Stimulated activated CD4-positive, alpha-beta T cell treated with anti-CD3 and anti-CD28 coated beads, Interleukin-12 subunit alpha, Interleukin-12 subunit beta, amount 100 ng/mL, for 4 hours (primary cell): ENCODE measurements around the gene SYTL3.

Source experiments
- DNase-seq: peaks from one replicate; pipeline ENCODE4 v3.0.0-alpha.2; 2020

The SYTL3 gene

GRCh38 chr6:158804207-158804606 is 154.4 kb downstream of the SYTL3 start:
- no peak for DNase-seq

DNA sequence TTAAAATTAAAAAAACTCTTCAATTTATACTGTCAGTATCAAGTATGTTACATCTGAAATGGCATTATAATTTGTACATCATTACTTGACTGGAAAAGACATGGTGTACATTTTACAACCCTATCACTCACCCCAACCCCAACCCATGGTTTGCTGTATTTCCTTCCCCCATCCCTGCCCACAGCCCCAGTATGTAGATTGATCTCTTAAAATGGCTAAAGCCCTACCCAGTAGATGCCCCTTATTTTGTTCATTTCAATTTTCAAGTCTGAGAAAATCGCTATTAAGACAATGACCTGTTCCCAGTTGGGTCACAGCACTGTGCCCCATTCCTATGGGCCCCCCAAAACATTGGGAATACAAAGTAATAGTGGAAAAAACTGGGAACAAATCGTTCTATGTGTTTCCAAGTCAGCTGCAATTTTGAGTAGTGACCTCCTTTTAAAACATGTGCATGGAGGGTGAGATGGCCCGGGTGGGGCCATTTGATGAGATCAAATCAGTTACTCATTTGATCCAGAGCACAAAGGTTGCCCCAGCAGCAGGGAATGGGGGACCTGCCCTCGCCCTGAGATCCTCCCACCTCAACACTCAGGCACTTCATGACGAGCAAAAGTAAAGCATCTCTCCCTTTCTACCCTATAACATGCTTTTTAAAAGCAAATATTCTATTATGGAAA is 156.0 kb downstream of the SYTL3 start:
- DNase-seq = no peak

DNA sequence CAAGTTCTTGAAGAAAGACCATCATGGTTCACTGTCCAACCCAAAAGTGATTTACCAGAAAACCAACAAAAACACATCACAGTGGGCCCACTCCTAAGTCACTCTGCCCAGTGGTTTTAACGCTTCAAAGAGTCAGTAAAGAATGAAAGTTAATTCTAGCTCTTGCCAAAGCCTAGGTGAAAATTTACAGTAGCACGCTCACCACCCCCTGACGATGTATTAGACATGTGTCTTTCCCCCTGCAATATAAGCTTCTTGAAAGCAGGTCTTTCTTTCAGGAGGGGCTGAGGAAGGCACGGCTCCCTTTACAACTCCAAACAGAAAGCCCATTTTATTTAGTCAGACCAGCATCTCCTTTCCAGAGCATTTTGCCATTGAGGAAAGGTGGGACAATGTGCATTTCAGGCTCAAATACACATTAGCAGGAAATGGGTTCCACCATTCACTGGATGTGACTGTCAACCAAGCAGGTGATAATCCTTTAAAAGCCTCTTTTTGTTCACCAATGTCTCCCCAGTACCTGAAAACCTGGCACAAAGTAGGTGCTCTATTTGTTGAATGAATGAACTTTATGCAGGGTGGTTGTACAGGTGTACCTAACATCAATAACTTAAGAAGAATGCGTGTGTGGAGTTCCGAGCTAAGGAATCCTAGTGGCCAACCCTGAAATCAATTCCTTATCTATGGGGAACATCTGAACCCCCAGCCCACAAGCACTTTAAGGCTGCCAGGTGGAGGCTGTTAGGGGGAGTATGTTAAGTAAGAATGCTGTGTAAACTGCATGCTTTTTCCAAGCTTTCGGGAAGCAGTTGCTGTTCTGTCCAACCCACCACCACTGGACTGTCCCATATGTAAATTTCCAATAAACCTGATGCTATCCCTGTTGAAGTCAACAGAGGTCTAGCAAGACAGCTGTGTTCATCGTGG is 157.9 kb downstream of the SYTL3 start:
- DNase-seq = no peak

DNA sequence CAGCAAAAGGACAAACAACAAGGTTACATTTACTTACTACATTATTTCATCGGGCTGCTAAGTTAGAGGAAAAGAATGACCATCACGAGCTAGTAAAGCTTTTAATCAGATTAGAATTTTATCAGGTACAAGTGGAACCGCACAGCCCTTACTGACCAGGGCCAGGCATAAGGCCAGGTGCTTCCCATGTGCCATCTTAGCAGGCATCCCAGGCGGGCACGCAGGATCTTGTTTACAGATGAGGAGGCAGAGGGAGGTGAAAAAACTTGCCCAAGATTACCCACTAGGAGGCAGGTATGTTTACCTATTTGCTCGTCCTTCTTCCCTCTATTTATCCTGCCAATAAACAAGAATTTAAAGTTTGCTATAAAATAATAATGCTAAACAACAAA is 158.6 kb downstream of the SYTL3 start:
- no peak for DNase-seq

DNA sequence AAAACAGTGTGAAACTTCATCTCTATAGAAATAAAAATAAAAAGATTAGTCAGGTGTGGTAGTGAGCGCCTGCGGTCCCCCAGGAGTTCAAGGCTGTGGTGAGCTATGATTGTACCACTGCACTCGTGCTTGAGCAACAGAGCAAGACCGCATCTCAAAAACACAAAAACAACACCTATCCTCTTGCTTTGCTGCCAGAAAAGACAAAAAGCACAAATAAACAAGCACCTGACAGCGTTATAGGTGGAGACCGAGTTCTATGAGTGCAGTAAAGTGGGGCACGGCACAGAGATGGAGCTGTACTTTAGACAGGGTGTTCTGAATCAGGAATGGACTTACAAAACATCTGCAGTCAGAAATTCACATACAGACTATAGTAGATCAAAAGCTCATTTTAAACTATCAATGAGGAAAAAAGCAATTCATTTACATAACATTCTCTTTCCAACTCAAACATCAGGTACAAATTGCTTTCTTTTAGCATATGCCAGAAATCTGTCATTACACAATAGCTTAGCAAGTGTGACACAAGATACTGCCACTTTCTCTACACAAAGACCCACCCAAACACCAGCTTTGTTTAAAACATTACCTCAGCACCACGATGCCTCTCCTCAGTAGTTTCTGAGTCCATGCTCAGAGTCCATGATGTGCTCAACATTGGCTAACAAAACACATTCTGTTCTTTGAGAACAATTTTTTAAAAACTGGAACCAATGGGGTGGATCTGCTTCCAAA is 159.3 kb downstream of the SYTL3 start:
- DNase-seq = no peak

- no peak for DNase-seq
Observed at GRCh38 chr6:158810155-158811095, 160.6 kb downstream of the SYTL3 start.

GRCh38 chr6:158812611-158813010 is 162.8 kb downstream of the SYTL3 start:
- no peak for DNase-seq

DNA sequence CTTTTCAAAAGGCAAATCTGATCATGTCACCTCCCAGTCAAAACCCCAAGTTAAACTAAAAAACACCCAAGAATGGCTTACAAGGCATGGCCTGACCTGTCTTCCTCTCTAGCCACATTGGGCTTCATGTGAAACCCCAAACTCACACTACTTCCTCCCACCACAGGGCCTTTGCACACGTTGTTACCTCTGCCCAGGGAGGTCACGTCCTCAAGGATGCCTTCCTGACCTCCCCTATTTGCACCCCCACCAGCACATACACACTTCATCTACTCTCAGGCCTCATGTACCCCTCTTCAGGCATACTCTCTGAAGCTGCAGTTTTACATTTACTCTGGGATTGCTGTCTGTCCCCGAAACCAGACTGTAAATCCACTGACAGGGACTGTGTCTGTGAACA is 163.2 kb downstream of the SYTL3 start:
- DNase-seq = no peak
